ENCODE data around the gene SLC17A7.
"Not testable (repeated sequence)": the region's sequence is repeated elsewhere in the genome, so short reads cannot be mapped to it uniquely, and the experiment has no call there.

The SLC17A7 gene

DNA sequence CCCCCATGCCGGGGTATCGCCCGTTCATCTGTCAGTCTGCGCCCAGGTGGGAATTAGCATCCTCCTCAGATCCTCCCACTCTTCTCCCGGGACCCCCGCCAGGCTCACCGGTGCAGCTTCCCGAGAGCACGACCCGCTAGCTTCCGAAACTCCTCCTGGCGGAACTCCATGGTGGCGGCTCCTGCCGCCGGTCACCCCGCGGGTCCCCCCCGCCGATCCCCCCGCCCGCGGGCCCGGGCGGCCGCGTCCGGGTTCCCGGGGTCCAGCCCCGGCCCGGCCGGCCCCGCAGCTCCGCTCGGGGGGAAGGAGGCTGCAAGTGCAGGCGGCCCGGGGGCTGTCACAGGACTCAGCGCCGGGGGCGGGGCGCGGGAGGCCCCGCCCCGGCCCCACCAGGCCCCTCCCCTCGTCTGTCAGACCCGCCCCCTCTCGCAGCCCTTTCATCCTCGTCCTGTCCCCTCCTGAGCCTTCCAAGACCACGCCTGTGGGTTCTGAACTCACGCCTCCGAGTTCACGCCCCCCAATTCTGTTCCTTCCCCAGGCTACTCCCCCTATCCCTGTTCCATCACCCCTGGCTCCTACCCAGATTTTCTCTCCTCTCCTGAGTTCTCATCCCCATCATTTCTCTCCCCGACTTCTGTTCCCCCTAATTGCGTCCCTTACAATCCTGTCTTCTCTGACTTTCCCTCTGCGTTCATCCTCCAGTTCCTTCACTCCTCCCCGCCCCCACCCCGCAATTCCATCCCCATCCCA lies at the start of gene SLC17A7:
TSS of gene SLC17A7 (minus strand) at position 318 of the 750 bp plus-strand sequence. CDS start at position 170, 148 bp downstream.
- DNase-seq = peak; percentile 78

DNA sequence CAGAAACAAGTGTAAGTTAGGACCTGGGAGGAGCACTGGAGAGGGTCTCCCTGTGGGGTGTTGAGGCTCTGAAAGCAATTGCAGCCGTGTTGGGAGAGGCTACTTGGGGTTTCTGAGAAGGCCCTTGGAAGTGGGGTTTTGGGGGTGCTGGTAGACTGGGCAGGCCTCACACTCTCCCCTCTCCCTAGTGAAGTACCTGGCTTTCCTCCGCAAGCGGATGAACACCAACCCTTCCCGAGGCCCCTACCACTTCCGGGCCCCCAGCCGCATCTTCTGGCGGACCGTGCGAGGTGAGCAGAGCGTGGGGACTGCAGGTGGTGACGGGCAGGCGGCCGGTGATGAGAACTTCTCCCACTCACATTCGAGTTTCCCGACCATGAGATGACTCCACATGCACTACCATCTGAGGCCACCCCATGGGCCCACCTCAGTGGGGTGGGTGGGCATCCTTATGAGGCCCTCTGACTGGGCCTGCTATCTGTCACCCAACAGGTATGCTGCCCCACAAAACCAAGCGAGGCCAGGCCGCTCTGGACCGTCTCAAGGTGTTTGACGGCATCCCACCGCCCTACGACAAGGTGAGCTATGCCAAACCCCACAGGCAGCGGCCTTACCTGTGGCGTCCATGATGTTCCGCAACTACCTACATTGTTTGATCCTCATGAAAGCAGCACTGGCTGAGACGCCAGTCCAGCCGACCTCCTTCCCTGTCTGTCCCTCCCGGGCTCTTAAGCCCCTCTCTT lies 49.1 kb upstream of the SLC17A7 start:
- peak; percentile 73 for DNase-seq

DNA sequence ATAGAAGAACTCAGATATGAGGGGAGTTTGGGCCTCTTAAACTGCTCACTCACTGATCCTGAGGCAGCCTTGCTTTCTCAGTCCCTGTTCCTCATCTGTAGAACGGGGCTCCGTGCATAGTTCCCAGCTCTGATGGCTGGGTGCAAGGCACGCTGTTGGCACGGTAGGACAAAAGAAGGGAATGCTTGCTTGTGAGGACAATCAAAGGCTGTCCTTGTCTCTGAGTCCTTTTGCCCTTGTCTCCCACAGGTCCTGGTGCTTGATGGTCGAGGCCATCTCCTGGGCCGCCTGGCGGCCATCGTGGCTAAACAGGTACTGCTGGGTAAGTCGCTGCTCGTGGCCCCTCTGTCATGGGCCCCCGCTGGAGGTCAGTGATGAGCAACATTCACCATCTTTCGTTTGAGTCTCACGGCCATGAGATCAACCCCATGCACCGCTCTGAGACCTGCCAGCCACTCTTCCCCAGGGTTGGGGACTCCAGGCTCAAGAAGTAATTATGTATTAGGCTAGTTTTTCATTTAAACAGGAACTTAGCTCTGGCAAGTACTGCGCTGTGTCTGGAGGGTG lies 48.4 kb upstream of the SLC17A7 start:
- peak; percentile 79 for DNase-seq

DNA sequence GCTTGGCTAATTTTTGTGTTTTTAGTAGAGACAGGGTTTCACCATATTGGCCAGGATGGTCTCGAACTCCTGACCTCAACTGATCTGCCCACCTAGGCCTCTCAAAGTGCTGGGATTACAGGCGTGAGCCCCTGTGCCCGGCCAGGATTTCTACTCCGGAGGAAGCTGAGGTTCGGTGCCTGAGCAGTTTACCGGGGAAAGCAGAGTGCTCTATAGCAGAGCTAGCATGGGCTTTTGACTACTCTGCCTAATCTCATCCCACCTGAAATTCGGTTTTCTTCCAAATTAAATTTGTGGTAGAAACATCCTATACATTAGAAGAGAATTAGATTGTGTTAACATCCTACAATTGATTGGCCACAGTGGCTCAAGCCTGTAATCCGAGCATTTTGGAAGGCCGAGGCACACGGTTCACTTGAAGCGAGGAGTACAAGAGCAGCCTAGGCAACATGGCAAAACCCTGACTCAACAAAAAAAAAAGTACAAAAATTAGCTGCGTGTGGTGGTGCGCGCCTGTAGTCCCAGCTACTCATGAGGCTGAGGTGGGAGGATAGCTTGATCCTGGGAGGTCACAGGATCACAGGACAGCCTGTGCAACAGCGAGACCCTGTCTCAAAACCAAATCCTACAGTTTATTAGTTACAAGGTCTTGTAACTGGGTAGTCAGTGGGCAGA lies 47.7 kb upstream of the SLC17A7 start:
- peak; percentile 77 for DNase-seq

DNA sequence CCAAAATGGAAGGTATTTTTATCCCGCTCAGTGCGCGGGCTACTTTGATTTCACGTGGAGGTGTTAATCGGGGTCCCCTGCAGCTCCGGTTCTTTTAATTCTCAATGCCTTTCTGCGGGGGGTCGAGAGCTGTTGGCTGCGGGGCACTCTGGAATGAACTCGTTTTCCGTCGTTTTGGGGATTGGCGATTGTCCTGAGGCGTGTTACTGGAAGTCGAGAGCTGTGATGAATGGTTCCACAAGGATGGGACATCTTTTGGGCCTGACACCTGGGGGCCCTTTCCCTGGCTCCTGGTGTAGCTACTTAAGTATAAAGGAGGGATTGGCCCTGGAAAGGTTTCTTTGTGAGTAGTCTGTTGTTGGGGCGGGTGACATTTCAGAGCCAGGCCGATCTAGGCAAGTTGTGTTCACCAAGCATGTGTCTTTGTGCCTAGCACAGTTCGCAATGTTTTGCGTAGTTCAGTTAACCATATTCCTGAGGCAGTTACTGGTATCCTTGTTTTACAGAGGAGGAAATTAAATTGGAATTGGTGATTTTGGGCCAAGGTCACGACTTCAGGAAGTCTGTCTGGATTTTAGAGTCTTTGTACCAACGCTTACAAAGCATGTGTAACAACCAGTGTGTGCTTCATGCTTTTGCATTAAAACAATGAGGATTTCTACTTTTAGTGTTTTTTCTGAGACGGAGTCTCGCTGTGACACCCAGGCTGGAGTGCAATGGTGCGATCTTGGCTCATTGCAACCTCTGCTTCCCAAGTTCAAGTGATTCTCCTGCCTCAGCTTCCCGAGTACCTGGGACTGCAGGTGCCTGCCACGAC lies 46.9 kb upstream of the SLC17A7 start:
- DNase-seq = peak; percentile 79

DNA sequence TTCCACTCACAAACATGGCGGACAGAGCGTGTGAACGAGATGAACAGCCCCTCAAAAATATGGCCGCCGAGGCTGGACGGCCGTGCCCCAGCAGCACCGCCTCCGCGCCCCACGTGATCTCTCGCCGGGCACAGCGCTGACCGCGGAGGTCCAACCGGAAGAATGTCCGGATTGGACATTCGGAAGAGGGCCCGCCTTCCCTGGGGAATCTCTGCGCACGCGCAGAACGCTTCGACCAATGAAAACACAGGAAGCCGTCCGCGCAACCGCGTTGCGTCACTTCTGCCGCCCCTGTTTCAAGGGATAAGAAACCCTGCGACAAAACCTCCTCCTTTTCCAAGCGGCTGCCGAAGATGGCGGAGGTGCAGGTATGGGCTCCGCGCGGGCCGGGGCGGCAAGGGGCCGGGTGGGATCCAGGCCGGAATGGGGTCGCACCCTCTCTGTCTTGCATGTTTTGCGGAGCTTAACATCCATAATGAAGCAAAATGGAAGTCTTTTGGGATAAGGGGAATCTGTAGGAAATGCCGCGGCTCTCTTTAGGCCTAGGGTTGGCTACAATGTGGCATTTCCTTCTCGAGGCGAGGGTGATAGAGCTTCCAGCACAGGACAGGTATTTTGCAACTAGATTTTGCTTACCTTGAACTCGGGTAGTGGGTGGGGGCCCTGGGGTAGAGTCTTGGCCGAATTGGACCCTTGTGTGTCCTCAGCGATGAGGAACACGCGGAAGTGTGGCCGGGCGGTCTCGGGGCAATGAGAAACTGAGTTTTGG lies 46.1 kb upstream of the SLC17A7 start, which contains the start of gene RPL13A:
TSS of gene RPL13A (plus strand) at position 332 of the 769 bp plus-strand sequence. CDS start at position 354, 22 bp downstream.
- DNase-seq = peak; percentile 100

DNA sequence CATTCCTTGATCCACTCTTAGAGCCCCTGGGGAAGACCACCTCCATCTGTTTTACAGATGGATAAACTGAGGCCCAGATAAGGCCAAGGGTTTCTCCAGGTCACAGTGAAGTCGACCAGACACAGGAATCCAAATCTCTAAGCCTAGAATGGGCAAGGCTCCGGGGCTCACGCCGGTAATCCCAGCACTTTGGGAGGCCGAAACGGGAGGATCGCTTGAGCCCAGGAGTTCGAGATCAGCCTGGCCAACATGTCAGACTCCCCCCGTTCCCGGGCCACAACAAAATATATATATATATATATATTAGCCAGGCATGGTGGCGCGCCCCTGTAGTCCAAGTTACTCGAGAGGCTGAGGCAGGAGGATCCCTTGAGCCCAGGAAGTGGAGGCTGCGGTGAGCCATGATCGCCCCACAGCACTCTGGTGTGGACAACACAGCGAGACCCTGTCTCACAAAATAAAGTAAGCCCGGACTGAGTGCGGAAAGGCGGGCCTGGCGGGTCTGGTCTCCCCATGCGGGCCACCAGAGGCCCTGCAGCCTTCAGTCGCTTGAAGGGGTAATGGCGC lies 45.5 kb upstream of the SLC17A7 start:
- no peak for DNase-seq

DNA sequence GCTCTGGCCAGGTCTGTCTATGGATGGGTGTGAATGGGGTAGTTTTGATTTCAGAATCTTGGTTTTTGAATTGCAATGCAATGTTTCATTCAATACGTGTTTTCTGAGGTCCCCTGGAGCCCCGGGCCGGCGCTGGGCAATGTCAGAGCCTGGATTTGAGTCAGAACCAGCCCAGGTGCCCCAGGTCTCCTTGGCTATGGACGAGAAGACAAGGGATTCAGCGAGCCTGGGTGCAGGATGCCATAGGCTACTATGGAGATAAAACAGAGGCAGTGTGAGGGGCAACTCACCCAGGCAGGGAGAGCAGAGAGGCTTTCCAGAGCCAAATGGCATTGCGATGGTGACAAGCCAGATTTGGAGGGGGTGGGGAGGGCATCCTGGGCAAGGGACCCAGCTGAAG lies 44.9 kb upstream of the SLC17A7 start:
- DNase-seq = no peak

DNA sequence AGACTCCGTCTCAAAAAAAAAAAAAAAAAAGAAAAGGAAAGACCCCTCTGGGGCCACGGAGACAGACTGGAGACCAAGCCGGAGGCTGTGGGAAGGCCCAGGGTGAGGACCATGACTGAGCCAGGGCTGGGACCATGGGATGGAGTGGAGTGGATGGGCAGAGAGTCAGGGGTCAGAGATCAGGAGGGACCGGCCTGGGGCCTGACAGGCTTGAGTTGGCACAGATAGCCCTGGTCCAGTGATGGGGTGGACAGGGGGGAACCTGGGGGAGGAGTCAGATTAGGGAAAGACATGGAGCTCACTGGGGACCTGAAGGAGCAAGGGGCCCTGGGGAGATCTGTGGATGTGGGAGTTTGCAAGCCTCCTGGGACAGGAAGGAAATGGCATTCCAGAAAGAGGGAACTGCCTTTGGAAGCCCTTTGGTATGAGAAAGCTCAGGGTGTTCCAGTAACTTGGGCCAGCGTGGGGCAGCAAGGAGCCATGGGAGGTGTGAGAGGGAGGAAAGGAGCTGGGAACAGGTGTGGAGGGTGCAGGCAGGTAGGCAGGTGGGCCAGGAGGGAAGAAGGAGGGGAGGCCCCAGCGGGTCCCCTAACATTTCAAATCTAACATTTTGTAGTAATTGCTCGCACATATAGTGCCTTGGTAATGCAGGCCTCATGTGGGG lies 39.8 kb upstream of the SLC17A7 start:
- DNase-seq = no peak

DNA sequence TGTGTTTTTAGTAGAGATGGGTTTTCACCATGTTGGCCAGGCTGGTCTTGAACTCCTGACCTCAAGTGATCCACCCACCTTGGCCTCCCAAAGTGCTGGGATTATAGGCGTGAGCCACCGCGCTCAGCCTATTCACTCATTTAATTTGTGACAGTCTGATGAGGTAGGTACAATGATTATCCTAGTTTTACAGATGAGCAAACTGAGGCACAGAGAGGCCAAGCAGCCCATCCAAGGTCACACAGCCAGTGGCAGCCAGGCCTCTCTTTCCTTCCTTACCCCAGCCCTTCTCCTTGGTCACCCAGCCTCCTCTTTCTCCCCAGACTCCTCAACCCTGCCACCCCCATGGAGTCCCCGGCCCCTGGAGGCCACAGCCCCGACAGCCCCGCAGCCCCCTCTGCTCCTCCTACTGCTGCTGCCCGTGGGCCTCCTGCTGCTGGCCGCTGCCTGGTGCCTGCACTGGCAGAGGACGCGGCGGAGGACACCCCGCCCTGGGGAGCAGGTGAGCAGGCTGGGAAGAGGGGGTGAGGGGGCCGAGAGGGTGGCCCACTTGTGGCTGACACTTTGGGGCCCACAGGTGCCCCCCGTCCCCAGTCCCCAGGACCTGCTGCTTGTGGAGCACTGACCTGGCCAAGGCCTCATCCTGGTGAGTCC lies 38.8 kb upstream of the SLC17A7 start:
- no peak for DNase-seq

DNA sequence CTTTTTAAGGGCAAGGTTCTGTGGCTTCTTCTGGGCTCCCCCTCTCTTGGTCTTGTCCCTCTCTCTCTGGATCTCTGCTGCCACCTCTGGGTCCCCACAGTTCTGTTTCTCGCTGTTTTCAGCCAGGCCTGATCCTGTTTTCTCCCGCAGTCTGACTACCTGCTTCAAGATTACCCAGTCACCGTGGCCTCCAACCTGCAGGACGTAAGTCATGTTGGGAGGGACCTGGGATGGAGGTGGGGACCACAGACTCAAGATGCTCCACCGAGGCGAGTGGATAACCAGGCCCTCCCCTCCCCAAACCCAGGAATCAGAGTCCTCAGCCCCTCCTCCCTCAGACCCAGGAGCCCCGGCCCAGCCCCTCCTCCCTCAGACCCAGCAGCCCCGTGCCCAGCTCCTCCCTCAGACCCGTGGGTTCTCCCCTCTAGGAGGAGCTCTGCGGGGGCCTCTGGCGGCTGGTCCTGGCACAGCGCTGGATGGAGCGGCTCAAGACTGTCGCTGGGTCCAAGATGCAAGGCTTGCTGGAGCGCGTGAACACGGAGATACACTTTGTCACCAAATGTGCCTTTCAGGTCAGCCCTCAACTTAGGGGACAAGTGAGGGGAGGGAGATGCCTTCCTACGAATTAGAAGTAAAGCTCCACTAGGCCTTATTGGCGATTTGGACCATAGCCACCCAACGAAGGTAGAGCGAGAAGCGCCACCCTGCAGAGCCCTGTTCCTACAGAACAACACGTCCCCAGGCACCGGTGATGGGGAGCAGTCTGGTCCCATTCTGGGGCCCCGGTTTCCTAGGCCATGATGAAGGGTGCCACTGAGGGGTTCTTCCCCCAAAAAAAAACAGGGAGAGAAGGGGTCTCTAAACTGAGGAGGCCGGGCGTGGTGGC lies 34.9 kb upstream of the SLC17A7 start:
- peak; percentile 89 for DNase-seq

DNA sequence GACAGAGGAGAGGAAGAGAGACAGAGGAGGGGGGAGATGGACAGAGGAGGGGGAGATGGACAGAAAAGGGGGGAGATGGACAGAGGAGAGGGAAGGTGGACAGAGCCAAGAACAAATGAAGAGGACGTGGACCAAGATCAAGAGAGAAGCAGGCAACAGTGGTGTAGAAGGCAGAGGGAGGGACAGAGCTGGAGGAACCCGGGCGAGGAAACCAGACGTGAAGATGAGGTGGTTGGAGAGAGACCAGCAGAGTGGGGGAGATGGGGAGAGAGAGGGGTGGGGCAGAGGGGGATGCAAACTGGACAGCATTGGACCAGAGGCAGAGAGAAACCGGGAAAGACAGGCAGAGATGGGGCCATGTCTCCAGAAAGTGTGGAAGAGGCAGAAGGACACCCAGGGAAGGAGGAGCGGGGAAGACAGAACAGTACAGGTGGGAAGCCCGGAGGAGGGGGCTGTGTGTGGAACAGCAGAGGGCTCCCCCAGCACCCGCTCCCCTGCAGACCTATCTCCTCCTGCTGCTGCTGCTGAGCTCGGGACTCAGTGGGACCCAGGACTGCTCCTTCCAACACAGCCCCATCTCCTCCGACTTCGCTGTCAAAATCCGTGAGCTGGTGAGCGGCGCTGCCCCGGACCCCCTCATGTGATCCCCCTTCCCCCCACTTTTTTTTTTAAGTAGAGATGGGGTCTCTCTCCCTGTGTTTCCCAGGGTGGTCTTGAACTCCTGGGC lies 34.0 kb upstream of the SLC17A7 start:
- DNase-seq = peak; percentile 61

DNA sequence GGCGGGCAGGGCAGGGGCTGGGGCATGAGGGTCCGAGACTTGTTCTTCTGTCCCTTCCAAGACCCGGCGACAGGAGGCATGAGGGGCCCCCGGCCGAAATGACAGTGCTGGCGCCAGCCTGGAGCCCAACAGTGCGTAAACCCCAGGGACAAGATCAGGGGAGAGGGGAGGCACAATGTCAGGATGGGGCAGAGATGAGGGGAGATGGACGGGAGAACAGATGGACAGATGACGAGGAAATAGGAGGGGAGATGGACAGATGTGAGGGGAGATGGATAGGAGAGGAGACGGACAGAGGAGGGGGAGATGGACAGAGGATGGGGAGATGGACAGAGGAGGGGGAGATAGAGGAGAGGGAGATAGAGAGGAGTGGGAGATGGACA lies 33.2 kb upstream of the SLC17A7 start:
- no peak for DNase-seq

DNA sequence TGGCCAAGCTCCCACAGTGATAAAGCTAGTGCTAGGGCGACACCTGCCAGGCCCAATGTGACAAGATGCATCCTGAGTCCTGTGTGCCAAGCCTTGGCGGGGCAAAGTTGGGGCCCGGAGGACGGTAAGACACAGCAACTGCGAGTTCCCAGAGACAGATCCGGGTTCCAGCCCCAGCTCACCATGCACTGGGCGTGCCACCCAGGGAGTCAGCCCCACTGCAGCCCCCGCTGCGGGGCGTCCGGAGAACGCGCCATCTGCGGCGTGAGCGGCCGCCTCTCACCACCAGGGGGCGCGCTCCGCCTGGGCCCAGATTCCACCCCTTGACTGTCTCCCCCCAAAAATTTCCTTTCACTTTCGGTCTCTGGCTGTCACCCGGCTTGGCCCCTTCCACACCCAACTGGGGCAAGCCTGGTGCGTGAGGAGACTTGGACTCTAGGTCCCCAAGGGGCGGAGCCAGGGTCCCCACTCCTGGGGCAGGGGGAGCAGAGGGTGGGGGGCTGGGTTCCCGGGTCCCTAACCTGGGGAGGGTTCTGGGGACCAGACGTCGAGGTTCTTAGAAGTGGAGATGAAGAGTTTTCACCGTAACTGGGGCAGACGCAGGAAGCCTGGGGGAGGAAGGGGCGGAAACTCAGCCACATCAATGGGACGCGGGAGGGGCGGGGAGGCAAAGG lies 32.7 kb upstream of the SLC17A7 start, which contains the start of gene FLT3LG:
TSS of gene FLT3LG (plus strand) at position 348 of the 674 bp plus-strand sequence. CDS start 425 bp downstream, outside the sequence.
- peak; percentile 98 for DNase-seq

DNA sequence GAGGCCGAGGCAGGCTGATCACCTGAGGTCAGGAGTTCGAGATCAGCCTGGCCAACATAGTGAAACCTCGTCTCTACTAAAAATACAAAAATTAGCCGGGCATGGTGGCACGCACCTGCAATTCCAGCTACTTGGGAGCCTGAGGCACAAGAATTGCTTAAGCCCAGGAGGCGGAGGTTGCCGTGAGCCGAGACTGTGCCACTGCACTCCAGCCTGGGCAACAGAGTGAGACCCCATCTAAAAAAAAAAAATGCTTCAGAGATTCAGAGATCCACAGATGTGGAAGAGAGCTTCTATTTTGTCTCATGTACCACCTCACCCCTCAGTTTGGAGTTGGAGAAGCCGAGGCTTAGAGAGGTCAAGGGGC lies 32.2 kb upstream of the SLC17A7 start:
- DNase-seq = not testable (repeated sequence)

DNA sequence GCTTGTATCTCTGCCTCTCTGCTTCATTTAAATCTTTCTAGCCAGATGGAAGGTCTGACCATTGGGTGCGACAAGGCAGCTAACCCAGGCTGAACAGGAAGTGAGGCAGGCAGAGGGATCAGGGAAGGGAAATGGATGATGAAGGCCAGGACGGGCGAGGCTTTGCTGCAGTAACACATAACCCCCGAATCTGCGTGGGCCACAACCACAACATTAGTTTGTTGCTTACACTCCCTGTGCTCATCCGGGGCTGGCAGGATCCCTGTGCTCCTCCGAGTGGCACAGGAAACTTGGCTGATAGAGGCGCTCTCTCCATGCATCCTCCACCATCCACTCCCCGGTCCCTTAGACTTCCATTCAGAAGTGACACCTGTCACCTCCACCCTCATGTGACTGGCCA lies 31.6 kb upstream of the SLC17A7 start:
- peak; percentile 62 for DNase-seq

DNA sequence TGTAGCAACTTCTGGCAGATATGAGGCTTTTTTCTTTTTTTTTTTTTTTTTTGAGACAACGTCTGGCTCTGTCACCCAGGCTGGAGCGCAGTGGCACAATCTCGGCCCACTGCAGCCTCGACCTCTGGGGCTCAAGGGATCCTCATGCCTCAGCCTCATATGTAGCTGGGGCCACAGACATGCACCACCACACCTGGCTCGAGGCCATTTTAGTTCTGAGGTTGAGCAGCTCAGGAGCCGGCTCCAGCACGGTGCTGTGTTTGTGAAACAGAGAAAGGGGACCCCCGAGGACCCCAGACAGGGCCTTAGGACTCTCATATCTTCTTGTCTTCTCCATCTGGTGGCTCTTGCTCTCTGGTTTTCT lies 29.3 kb upstream of the SLC17A7 start:
- peak; percentile 63 for DNase-seq

Measured in activated CD8-positive, alpha-beta memory T cell treated with anti-CD3 and anti-CD28 coated beads, Interleukin-2, amount 50 U/mL, for 48 hours (primary cell).